NCI-H2227 (cell line): ENCODE results near the gene TMEM154.

ENCODE experiments used
- DNase-seq: peaks from one replicate; lab custom pipeline; 2025; ENCODE audit not compliant: unreplicated experiment; lab: John Stamatoyannopoulos, UW

TMEM154 gene

GRCh38 chr4:152633118-152633517 is 46.7 kb downstream of the TMEM154 start:
- no peak for DNase-seq

- DNase-seq = no peak
Measured at GRCh38 chr4:152630324-152630723, 49.5 kb downstream of the TMEM154 start.

- no peak for DNase-seq
Measured at GRCh38 chr4:152629908-152630307, 49.9 kb downstream of the TMEM154 start.

GRCh38 chr4:152628128-152628527 is 51.7 kb downstream of the TMEM154 start:
- no peak for DNase-seq

- no peak for DNase-seq
Measured at GRCh38 chr4:152626790-152627189, 53.0 kb downstream of the TMEM154 start.

- no peak for DNase-seq
Measured at GRCh38 chr4:152620915-152621314, 58.9 kb downstream of the TMEM154 start.

GRCh38 chr4:152620218-152620617 is 59.6 kb downstream of the TMEM154 start:
- DNase-seq = no peak

GRCh38 chr4:152619556-152619955 is 60.2 kb downstream of the TMEM154 start:
- no peak for DNase-seq

GRCh38 chr4:152618971-152619370 is 60.8 kb downstream of the TMEM154 start:
- no peak for DNase-seq

- no peak for DNase-seq
Measured at GRCh38 chr4:152616804-152617203, 63.0 kb downstream of the TMEM154 start.

GRCh38 chr4:152613841-152614721 is 65.7 kb downstream of the TMEM154 start:
- no peak for DNase-seq

- no peak for DNase-seq
Measured at GRCh38 chr4:152613351-152613750, 66.4 kb downstream of the TMEM154 start.

GRCh38 chr4:152610131-152610530 is 69.7 kb downstream of the TMEM154 start:
- DNase-seq = no peak

- no peak for DNase-seq
Measured at GRCh38 chr4:152609481-152609880, 70.3 kb downstream of the TMEM154 start.

GRCh38 chr4:152607178-152607577 is 72.6 kb downstream of the TMEM154 start:
- peak; percentile 11 for DNase-seq

GRCh38 chr4:152606753-152607152 is 73.0 kb downstream of the TMEM154 start:
- DNase-seq = no peak

GRCh38 chr4:152605641-152606335 is 74.0 kb downstream of the TMEM154 start:
- peak; percentile 43 for DNase-seq

GRCh38 chr4:152605031-152605430 is 74.8 kb downstream of the TMEM154 start:
- no peak for DNase-seq

GRCh38 chr4:152601156-152601555 is 78.6 kb downstream of the TMEM154 start:
- no peak for DNase-seq

- no peak for DNase-seq
Measured at GRCh38 chr4:152599636-152600035, 80.2 kb downstream of the TMEM154 start.

- DNase-seq = no peak
Measured at GRCh38 chr4:152599095-152599494, 80.7 kb downstream of the TMEM154 start.

- DNase-seq = no peak
Measured at GRCh38 chr4:152598454-152598853, 81.3 kb downstream of the TMEM154 start.
